SK-N-SH treated with all-trans-retinoic acid at 6 μM for 48 hours (cell line): ENCODE measurements around the gene RASGRF2.

Source experiments
- GLIS3 ChIP-seq: fragments of 250-450 bp; sonication (Bioruptor Pico); IDR thresholded peaks from 2 replicates; pipeline ENCODE4 v1.5.0; 2020; ENCODE audit warnings: mild to moderate bottlenecking, moderate library complexity
- RARB ChIP-seq: fragments of 250-450 bp; sonication (Bioruptor Pico); IDR thresholded peaks from 2 replicates; pipeline ENCODE4 v1.8.0; 2021; ENCODE audit warnings: mild to moderate bottlenecking, moderate library complexity
- ZFP30 ChIP-seq: fragments of 450-650 bp; formaldehyde crosslinking; IDR thresholded peaks from 2 replicates; pipeline ENCODE4 v1.5.0; 2022; ENCODE audit warnings: mild to moderate bottlenecking, moderate library complexity

GRCh38 chr5:80963521-80963895 lies 3.3 kb downstream of the RASGRF2 start:
- TF ChIP-seq GLIS3 (CRISPR knock-in tag) (no peak), ZFP30 (CRISPR knock-in tag) (no peak), RARB (no peak)
